Ectodermal cell (in vitro differentiated cells): Measurements from ENCODE around the gene KPNB1.

Experiments
- H3K27ac ChIP-seq: 2 replicates; pipeline ENCODE4 v1.7.0; 2013; ENCODE audit warnings: mild to moderate bottlenecking, low read depth, low read length; ENCODE audit not compliant: insufficient read depth, poor library complexity, severe bottlenecking
- H3K27me3 ChIP-seq: 2 replicates; pipeline ENCODE4 v1.7.0; 2013; ENCODE audit warnings: mild to moderate bottlenecking, low read length; ENCODE audit not compliant: insufficient read depth, control insufficient read depth, poor library complexity, severe bottlenecking
- H3K36me3 ChIP-seq: one replicate; pipeline ENCODE4 v1.7.0; 2013; ENCODE audit warnings: low read length; ENCODE audit not compliant: control insufficient read depth, insufficient read depth
- H3K4me1 ChIP-seq: one replicate; pipeline ENCODE4 v1.7.0; 2013; ENCODE audit warnings: low read length; ENCODE audit not compliant: control insufficient read depth, insufficient read depth
- H3K4me3 ChIP-seq: 2 replicates; pipeline ENCODE4 v1.7.0; 2013; ENCODE audit warnings: low read depth, low read length, control low read depth; ENCODE audit not compliant: insufficient read depth
- H3K9me3 ChIP-seq: 2 replicates; pipeline ENCODE4 v1.7.0; 2013; ENCODE audit warnings: mild to moderate bottlenecking, low read length, moderate library complexity; ENCODE audit not compliant: control insufficient read depth
- WGBS, 2 experiments: methylation state at CpG; one replicate each; pipeline ENCODE4 v1.1.7; 2013; ENCODE audit warnings: missing lambda C conversion rate in 2 of 2; 5-methylcytosine and 5-hydroxymethylcytosine counted together

Gene KPNB1

GRCh38 chr17:47621293-47622179, 28.2 kb upstream of the KPNB1 start:
- H3K27ac ChIP-seq: no peak overlapping the region
- H3K27me3 ChIP-seq: no peaks in the 10 kb centered on the region
- WGBS, 2 experiments: 46 to 52% methylated on average over 8 to 9 of the region's 9 CpGs
- peaks cover 31% of the 10 kb centered on the region for H3K36me3 ChIP-seq
- H3K9me3 ChIP-seq: no peaks in the 10 kb centered on the region
- peaks cover 8% of the 10 kb centered on the region for H3K4me1 ChIP-seq
- no peak overlapping the region for H3K4me3 ChIP-seq

- no peak overlapping the region for H3K27ac ChIP-seq
- H3K27me3 ChIP-seq: no peaks in the 10 kb centered on the region
- no peak overlapping the region for H3K4me3 ChIP-seq
- H3K4me1 ChIP-seq: peaks cover 8% of the 10 kb centered on the region
- no peaks in the 10 kb centered on the region for H3K9me3 ChIP-seq
- WGBS, 2 experiments: 81 to 87% methylated on average over 2 of the region's 2 CpGs
- peaks cover 31% of the 10 kb centered on the region for H3K36me3 ChIP-seq
Measured at GRCh38 chr17:47622180-47622549, 27.6 kb upstream of the KPNB1 start.

GRCh38 chr17:47624727-47625068, 25.0 kb upstream of the KPNB1 start:
- H3K27me3 ChIP-seq: no peaks in the 10 kb centered on the region
- WGBS, 2 experiments: 40 to 43% methylated on average over 1 of the region's 1 CpG

GRCh38 chr17:47628014-47628566, 21.6 kb upstream of the KPNB1 start:
- H3K9me3 ChIP-seq: no peaks in the 10 kb centered on the region
- H3K36me3 ChIP-seq: no peaks in the 10 kb centered on the region
- no peak overlapping the region for H3K27ac ChIP-seq
- no peaks in the 10 kb centered on the region for H3K27me3 ChIP-seq
- WGBS, 2 experiments: 89 to 94% methylated on average over 8 of the region's 8 CpGs
- no peak overlapping the region for H3K4me3 ChIP-seq
- H3K4me1 ChIP-seq: no peaks in the 10 kb centered on the region

More at GRCh38 chr17:47624727-47625068, 25.0 kb upstream of the KPNB1 start:
- Histone ChIP-seq H3K9me3 (no peaks in the 10 kb centered on the region), H3K27ac (no peak overlapping the region), H3K4me3 (no peak overlapping the region), H3K36me3 (peaks cover 13% of the 10 kb centered on the region), H3K4me1 (peaks cover 8% of the 10 kb centered on the region)

- 84 to 89% methylated on average over 5 of the region's 5 CpGs for WGBS, 2 experiments
- no peak overlapping the region for H3K27ac ChIP-seq
- no peaks in the 10 kb centered on the region for H3K4me1 ChIP-seq
- H3K36me3 ChIP-seq: no peaks in the 10 kb centered on the region
- no peak overlapping the region for H3K4me3 ChIP-seq
- no peaks in the 10 kb centered on the region for H3K27me3 ChIP-seq
- no peaks in the 10 kb centered on the region for H3K9me3 ChIP-seq
Measured at GRCh38 chr17:47629826-47630225, 19.9 kb upstream of the KPNB1 start.

GRCh38 chr17:47630614-47631013, 19.1 kb upstream of the KPNB1 start:
- Histone ChIP-seq H3K36me3 (no peaks in the 10 kb centered on the region), H3K4me3 (no peak overlapping the region), H3K27me3 (no peaks in the 10 kb centered on the region), H3K27ac (no peak overlapping the region), H3K9me3 (no peaks in the 10 kb centered on the region), H3K4me1 (no peaks in the 10 kb centered on the region)
- 86 to 87% methylated on average over 2 of the region's 2 CpGs for WGBS, 2 experiments

GRCh38 chr17:47632991-47633390, 16.7 kb upstream of the KPNB1 start:
- 92 to 96% methylated on average over 3 of the region's 3 CpGs for WGBS, 2 experiments
- Histone ChIP-seq H3K27me3 (no peaks in the 10 kb centered on the region), H3K9me3 (no peaks in the 10 kb centered on the region), H3K4me3 (no peak overlapping the region), H3K4me1 (no peaks in the 10 kb centered on the region), H3K27ac (no peak overlapping the region), H3K36me3 (peaks cover 5% of the 10 kb centered on the region)

GRCh38 chr17:47633996-47634395, 15.7 kb upstream of the KPNB1 start:
- H3K4me1 ChIP-seq: no peaks in the 10 kb centered on the region
- peaks cover 5% of the 10 kb centered on the region for H3K36me3 ChIP-seq
- no peaks in the 10 kb centered on the region for H3K27me3 ChIP-seq
- H3K4me3 ChIP-seq: no peak overlapping the region
- H3K9me3 ChIP-seq: no peaks in the 10 kb centered on the region
- 88 to 96% methylated on average over 1 of the region's 1 CpG for WGBS, 2 experiments
- H3K27ac ChIP-seq: no peak overlapping the region

GRCh38 chr17:47634870-47635269, 14.8 kb upstream of the KPNB1 start:
- no peaks in the 10 kb centered on the region for H3K9me3 ChIP-seq
- no peaks in the 10 kb centered on the region for H3K27me3 ChIP-seq
- H3K4me3 ChIP-seq: no peak overlapping the region
- H3K4me1 ChIP-seq: no peaks in the 10 kb centered on the region
- H3K36me3 ChIP-seq: peaks cover 5% of the 10 kb centered on the region
- H3K27ac ChIP-seq: no peak overlapping the region
- WGBS, 2 experiments: 97 to 98% methylated on average over 3 of the region's 3 CpGs

- Histone ChIP-seq H3K27ac (no peak overlapping the region), H3K9me3 (no peaks in the 10 kb centered on the region), H3K27me3 (no peaks in the 10 kb centered on the region), H3K4me1 (no peaks in the 10 kb centered on the region), H3K4me3 (no peak overlapping the region), H3K36me3 (peaks cover 5% of the 10 kb centered on the region)
- WGBS, 2 experiments: 89 to 98% methylated on average over 3 of the region's 3 CpGs
Measured at GRCh38 chr17:47635734-47636133, 14.0 kb upstream of the KPNB1 start.
